Left renal cortex interstitium (tissue), 4 donors: ENCODE measurements around the gene GPBP1. TPM values are rescaled to one million over a fixed set of nuclear protein-coding genes. Genes with fewer than 3 reads are reported as not detected.
"Not testable (repeated sequence)": the region's sequence is repeated elsewhere in the genome, so short reads cannot be mapped to it uniquely, and the experiment has no call there.

Experiments
- DNase-seq, 4 donors: peaks; one replicate each; pipeline ENCODE4 v3.0.0-alpha.2; 2013; ENCODE audit warnings: low read depth in 4 of 4, low spot score in 2 of 4, missing footprints in 1 of 4
- polyA plus RNA-seq, 4 donors: library from polyadenylated mRNA; unstranded; fragments of 120-200 nt; gene quantifications; one replicate each; pipeline ENCODE4 v1.2.1, GENCODE V29; 2013; ENCODE audit not compliant: insufficient read length in 4 of 4

GPBP1 gene
- 100 to 1,000 TPM; 123 to 175 (median 151) TPM for polyA plus RNA-seq

DNA sequence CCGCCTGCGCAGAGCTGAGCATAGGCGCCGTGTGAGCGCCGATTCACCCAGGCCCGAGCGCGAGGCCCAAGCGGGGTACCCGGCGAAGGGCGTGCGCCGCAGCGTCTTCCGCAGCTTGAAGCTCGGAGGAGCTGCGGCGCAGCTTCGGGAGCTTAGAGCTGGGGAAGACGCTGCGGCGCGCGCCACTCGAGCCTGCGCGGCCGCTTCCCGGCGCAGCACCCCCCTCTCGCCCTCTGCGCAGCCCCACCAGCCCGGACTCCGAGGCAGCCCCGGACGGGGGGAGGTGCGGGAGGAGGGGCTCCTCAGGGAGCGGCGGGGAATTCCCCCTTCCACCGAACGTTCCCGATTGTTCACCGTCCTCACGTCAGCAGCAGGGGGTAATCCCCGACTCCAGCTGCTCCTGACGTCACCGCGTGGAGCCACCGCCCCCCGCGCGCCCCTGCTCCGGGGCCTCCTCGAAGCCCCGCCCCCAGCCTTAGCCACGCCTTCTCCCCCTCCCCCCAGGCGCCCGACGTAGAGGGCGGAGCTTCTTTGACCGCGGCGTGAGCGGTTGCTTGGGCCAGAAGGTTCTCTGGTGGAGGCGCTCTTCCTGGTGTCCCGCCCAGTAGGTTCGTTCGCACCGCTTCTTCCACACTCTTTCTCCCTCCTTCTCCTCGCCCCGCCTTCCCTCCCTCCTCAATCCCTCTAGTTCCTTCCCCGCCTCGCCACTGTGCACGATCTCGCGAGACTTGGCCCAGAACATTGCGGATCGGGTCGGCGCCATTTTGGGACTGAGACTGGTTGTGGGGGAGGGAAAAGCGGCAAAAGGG lies at the start of gene GPBP1:
Gene GPBP1 (plus strand): TSS at position 741 of the 809 bp plus-strand sequence. CDS start 40,072 bp downstream, outside the sequence.
- DNase-seq: peak; percentile 94 to 100 (median 96)

GRCh38 chr5:57128325-57128724 lies 45.5 kb upstream of the GPBP1 start:
- DNase-seq: no peak

- no peak for DNase-seq
Observed at GRCh38 chr5:57133574-57133973, 40.3 kb upstream of the GPBP1 start.

- no peak for DNase-seq
Observed at GRCh38 chr5:57137401-57137800, 36.5 kb upstream of the GPBP1 start.

GRCh38 chr5:57152316-57152715 lies 21.5 kb upstream of the GPBP1 start:
- no peak for DNase-seq

- DNase-seq: no peak
Observed at GRCh38 chr5:57155033-57155432, 18.8 kb upstream of the GPBP1 start.

GRCh38 chr5:57157131-57157530 lies 16.7 kb upstream of the GPBP1 start:
- DNase-seq: no peak

- DNase-seq: no peak
Observed at GRCh38 chr5:57157666-57158065, 16.2 kb upstream of the GPBP1 start.

DNA sequence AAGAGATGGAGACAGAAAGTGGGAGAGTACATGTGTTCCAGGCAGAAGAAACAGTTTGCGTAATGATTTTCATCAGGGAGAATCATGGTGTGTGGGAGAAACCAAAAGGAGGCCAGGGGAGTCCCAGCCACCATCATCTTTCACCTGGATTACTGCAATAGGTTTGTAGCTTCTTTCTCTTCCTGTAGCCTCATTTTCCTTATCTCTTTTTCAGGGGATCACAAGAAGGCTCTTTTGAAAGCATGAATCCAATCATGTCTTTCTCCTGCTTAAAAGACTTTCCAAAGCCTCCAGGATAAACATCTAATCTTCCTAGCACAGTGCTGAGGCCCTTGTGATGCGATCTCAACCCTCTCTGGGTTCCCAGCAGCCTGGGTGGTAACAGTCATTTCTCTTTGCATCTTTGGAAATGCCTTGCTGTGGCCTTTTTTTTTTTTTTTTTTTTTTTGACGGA lies 10.3 kb upstream of the GPBP1 start:
- no peak for DNase-seq

- no peak for DNase-seq
Observed at GRCh38 chr5:57164124-57164523, 9.7 kb upstream of the GPBP1 start.

- not testable (repeated sequence) for DNase-seq
Observed at GRCh38 chr5:57165171-57165570, 8.7 kb upstream of the GPBP1 start.

DNA sequence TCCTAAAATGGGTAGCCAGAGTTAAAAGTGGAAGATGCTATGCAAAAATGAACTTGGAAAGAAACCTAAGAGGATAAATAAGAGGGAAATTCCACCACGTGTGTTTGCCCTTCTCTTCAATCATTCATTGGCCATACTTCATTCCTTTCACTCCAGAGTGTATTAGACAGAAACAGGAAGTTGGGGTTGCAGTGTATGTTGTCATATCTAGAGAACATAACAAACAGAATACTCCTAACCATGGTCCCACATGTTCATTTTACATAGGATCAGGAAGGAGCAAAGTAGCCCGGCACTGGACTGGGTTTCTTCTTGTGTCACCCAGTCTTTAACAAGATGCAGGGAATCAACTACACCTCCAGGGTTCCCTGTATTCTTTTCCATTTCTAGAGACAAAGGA lies 7.6 kb upstream of the GPBP1 start:
- DNase-seq: no peak

DNA sequence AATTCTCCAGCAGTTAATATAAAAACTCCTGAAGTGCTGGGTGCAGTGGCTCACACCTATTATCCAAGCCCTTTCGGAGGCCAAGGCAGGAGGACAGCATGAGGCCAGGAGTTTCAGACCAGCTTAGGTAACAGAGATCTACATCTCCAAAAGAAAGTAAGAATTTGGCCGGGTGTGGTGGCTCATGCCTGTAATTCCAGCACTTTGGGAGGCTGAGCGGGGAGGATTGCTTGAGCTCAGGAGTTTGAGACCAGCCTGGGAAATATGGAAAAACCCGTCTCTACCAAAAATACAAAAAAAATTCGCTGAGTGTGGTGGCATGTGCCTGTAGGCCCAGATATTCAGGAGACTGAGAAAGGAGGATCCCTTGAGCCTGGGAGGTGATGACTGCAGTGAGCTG lies 6.7 kb upstream of the GPBP1 start:
- no peak for DNase-seq

DNA sequence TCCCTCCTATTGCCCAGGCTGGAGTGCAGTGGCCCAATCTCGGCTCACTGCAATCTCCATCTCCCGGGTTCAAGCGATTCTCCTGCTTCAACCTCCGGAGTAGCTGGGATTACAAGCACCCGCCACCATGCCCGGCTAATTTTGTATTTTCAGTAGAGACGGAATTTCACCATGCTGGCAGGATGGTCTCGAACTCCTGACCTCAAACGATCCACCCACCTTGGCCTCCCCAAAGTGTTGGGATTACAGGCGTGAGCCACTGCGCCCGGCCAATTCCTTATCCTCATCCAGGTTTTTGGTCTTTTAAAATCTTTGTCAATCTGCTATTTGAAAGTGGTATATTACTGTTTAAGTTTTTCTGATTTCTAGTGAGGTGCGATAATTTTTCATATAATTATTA lies 3.7 kb upstream of the GPBP1 start:
- not testable (repeated sequence) for DNase-seq

GRCh38 chr5:57171816-57172465 lies 1.9 kb upstream of the GPBP1 start:
- no peak for DNase-seq

DNA sequence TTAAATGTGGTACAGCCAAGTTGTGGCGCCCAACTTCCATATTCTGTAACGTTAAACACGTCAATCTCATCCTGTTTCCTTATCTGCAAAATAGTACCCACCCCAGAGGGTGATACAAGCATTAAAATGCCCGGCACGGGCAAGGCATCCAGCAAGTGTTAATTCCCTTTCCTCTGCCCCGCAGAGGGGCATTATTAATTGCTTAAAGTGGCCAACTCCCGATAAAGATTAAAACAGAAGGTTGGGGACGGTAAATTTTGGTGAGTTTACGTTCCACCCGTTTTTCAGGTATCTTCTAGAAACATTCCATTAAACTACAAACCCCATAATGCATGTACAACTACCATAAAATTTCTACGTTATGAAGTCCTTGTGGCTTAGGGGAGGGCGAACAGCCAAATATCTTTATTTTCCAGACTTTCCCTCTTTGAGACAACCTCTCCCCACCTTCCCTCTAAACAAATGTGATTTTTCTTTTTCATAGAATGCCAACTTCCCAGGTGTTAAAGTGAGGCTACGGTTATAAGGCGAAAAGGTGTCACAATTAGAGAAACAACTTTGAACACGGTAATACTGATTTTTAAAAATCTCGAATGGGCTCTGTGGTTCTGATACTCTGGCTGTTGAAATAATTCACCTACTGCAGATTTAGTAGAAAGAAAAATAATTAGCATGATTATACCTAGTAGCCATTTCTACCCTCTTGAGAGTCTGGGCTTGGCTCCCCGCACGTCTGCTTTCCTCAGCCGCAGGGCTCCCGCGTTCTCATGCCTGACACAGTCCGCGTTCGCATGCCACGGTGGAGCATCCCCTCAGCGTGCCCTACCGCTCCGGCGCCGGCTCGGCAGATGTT lies 1.2 kb upstream of the GPBP1 start:
- DNase-seq: peak in 3 of 4 donors; percentile 7 to 31 (median 23)

DNA sequence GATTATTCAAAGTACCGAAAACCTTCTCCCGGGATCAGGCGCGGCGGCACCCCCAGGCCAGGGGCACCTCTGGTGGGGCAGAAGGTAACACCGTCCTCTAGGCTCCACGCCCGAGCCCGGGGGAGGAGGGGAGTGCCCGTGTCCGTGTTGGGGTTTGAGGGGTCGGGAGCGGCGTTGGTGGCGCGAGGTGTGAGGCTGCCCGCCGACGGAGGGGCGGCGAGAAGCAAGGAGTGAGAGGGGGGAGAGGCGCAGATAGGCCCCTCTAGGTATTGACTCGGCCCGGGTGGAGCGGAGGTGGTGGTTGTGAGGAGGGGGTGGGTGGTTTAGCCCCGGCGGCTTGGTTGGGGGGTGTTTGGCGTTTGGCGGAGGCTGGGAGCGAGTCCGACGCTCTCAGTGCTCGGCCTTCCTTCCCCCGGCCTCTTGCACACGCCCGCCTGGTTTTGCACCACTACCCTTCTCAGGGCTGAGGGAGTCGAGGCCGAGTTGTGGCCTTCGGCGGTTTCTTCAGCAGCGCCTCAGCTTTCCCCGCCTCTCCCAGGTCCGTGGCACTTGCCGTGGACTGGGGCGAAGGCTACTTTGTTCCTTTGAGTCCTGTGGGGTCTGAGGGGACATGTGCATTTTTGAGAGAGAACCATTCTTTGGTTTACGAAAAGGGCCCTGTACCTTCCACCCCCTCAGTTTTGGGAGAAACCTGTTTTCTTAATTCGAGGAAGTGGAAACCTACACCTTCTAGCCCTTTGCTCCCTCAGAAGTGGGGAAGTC lies 450 bp downstream of the GPBP1 start:
- peak in 3 of 4 donors; percentile 23 to 53 (median 28) for DNase-seq

DNA sequence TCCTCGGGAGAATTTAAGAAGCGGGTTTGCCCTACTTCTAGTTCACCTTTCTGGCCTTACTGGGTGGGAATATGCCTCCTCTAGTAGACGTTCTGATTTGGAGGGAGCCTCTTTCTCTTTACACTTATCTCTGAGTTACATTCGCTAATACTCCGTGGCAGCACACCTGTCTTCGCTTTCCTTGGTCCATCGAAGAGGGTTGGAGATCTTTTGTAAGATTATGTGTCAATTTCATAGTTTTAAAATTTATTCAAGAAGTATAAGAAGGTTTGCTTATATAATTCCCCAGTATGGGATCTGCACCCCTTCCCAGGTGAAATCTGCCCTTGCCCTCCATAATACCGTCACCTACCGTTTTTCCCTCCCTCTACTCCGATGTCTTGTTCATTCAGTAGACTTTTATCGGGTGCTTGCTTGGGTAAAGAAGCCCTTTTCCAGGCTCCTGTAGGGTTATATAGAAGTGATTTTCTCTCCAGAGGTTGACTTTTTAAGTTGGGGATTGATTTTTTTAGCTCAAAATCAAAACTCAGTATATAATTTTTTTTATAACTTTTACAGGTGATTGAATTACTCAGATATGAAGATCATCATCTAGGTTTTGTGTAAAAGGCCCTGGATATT lies 1.1 kb downstream of the GPBP1 start:
- DNase-seq: peak in 2 of 4 donors; percentile 11 to 47

- DNase-seq: peak; percentile 23 to 55 (median 39)
Observed at GRCh38 chr5:57175551-57176309, 1.9 kb downstream of the GPBP1 start.
